HG02970 (cell line): Measurements from ENCODE around the gene MICA.
"Not testable (repeated sequence)": the region's sequence is repeated elsewhere in the genome, so short reads cannot be mapped to it uniquely, and the experiment has no call there.

Experiments
- ATAC-seq: cut with Tn5 transposase; IDR thresholded peaks from one replicate; pipeline ENCODE4 v1.9.1; 2021; ENCODE audit warnings: mild to moderate bottlenecking, moderate library complexity, moderate number of reproducible peaks; ENCODE audit not compliant: unreplicated experiment, low FRiP score

MICA gene

DNA sequence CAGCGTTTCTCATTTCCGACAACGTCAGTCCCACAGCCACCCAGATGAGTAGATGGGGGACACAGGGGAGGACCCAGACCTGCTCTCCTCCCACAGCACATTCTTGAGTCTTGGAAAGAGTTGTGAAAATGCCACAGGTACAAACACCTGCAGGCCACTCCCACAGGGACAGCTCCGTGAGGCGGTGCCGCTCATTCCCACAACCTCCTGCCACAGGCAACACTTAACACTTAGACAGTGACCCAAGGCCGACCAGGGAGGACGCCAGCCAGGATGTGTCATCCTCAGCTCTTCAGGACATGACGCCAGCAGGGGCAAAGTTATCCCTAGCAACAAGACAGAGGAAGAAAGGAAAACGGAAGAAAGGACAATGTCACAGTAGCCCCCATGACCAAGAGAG lies 23.5 kb upstream of the MICA start:
- no peak for ATAC-seq

DNA sequence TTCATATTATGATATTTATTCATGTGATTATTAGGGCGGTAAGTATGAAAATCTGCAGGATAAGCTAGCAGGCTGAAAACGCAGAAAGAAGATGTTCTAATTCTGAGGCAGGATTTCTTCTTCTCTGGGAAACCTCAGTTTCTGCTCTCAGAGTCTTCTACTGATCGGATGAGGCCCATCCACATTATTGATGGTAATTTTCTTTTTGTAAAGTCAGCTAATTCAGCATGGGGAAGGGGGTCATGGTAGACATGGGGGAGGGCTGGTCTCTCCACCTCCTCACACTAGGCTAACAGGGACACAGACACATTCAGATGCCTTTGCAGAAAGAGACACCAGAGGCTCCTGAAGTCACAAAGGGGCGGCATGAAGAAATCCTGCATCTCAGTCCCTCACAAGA lies 21.7 kb upstream of the MICA start:
- ATAC-seq = no peak

DNA sequence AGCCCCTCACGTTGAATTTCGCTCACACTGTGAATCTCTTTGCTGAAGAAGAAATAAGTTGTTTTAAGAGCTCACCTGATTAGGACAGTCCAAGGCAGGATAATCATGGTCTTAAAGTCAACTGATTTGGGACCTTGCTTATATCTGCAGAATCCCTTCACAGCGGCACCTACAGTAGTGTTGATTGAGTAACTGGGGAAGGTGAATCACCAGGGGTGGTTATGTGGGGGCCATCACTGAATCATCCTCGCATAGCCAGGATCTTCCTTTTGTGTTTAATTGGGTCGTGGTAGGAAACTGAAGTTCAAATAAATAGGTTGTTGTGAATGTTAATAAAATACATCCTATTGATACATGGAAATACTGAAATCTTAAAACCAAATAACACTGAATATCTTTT lies 20.2 kb upstream of the MICA start:
- no peak for ATAC-seq

DNA sequence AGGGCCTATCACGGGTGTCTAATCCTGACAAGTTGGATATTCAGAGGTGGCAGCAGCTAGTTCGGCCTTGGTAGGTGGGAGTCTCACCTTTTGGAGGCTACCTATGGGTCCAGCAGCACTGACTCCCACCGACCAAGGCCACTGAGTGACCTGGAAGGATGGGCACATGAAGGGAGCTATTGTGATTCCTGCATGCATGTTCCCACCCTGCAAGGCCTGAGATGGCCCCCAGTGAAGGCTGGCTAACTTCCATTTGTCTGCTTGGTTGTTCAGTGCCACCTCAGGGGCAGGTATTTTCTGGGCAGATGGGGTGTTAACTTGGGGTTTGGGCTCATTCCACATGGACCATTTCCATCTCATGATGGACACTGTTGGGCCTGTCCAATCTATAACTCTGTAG lies 18.4 kb upstream of the MICA start:
- no peak for ATAC-seq

DNA sequence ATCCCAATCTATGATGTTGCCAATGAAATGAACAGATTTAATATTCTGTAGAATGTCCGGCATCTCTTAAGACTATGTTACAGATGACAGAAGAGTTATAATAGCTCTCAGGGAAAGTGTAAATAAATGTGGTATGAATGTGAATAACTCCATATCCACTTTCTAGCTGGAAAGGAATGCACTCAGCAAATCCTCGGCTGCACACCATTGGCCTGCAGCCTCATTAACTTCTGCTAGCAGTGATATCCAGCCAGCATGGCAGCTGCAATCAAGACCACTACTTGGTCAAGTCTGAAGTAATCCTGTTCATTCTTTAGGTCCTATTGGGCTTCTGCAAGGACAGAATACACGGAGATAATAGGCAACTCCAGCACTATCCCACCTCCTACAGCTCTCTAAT lies 17.3 kb upstream of the MICA start:
- ATAC-seq = no peak

DNA sequence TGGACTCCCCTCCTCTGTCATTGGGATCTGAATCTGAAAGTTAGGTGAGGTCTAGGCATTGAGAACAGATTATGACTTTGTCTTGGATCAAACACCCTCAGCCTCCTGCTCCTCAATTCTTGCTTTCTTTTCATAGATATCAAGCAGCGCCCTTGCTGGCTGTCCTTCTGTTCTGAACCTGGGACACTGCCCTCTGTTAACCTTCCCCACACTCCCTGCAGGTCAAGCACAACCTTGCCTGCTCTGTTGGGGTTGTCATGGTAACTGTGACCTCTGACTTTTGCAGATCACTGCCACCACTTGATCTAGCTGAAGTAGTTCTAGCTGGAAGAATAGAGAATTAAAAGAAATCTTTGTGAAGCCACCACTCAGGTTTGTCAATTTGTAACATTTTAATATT lies 16.4 kb upstream of the MICA start:
- no peak for ATAC-seq

DNA sequence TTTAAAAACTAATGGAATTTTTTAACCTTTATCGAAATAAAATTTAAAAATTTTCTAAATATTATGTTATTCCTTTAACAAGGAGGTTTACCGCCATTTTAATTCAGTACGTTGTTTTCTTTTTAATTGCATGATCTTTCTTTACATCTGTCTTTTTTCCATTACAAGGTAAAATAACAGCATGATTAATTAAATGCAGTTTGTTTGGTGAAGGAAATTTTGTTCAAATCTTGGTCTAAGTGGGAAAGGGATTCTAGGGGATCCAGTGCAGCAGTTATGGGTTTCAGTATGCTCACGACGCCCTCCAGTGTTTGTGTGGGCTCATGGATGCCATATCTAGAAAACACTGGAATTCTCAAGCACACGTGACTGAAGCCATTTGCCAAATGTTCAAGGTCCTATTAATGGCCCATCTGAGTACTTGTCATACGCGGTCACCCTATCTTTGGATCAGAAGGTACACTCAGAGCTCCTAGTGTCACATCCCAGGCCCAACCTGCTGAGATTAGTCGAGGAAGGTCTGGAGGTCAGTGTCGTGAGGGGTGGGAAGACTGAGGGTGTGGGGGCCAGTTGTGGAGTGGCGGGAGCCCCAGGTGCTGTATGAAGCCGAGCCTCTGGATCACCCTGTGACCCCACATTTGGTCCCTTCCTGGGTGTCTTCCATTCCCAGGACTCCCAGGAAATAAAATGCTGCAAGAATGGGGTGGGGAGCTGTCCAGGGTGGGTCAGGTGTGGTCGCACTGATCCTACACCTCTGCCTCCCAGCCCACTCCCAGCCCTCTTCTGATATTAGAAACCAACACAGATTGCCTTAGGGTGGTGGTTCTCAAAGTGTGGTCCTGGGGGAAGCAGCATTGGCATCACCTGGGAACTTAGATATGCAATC lies 14.2 kb upstream of the MICA start:
- not testable (repeated sequence) for ATAC-seq

DNA sequence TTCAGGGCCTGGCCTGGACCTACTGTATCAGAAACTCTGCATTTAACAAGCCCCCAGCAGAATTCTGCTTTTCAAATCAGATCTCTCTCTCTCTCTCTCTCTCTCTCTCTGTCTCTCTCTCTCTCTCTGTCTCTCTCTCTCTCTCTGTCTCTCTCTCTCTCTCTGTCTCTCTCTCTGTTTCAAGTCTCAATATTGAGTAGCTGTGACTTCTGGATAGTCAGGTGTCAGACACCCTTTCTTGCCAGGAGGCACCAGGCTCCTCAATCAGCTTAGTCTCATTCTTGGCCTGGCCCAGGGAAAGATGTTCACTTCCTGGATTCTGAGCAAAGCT lies 13.6 kb upstream of the MICA start:
- not testable (repeated sequence) for ATAC-seq

DNA sequence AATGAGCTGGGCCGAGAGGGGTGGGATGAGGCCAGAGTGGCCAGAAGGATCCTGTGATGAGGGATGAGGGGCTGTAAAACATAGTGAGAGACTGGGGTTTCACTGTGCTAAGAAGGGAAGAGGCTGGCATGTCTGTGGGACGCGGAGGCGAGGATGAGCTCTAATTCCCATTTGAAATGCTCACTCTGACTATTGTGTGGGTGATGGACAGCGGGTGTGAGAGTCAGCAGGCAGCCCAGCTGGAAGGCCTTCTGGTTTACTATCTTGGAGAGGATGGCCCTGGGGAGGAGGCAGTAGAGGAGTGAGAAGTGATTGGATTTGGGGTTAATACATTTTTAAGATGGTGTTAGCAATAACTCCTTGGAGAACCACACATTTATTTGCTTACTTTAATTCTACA lies 9.5 kb upstream of the MICA start:
- ATAC-seq = no peak

DNA sequence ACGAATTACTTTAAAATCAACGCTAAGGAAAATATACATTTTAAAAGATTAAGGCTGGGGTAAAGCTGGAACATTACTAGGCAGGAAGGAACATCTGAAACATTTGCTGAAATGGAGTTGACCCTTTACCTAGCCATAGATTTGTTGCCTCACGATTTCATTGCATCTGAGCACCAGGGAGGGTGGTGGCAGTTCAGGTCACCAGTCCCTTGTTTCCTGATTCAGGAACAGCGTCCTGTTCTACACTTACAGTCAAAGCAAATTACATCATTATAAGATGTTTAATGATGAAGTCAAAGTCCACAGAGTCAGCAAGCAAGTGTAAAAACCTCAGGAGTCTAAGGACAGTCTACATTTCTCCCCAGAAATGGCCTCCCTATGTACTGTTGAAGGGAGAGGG lies 9.0 kb upstream of the MICA start:
- no peak for ATAC-seq

DNA sequence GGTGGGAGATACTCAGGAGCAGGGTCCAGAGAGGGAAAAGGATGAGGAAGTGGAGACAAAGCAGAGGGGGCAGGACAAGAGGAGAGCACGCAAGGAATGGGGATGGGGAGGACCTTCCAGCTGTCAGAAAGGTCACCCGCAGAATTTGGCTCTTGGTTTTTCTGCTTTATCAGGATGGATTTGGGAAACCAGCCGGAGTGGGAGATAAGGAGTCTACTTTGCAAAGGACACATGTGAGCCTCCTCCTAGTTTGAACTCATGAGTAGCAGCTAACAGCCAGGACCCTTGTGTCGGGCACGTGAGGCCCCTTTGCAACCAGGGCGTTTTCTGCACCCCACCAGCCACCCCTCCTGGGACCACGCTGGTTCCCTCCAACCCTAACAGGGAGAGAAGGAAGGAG lies 7.6 kb upstream of the MICA start:
- ATAC-seq = no peak

DNA sequence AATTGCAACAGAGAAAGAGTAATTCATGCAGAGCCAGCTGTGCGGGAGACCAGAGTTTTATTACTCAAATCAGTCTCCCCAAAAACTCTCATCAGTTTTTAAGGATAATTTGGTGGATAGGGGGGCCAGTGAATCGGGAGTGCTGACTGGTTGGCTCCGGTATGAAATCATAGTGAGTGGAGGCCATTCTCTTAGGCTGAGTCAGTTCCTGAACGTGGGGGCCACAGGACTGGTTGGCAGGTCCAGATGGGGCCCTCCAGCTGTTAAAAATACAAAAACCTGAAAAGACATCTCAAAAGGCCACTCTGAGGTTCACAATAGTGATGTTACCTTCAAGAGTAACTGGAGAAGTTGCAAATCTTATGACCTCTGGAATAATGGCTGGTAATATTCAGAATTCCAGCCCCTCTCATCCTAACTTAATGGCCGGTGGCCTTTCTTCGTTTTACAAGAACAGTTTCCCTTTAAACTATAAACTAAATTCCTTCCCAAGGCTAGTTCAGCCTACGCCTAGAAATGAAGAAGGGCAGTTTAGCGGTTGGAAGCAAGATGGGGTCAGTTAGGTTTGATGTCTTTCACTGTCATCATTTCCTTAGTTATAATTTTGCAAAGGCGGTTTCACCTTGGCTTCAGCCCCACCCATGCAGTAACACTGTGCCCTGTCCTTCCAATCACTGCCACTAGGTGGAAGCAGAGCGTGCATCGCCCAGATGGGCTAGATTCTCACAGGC lies 6.8 kb upstream of the MICA start:
- ATAC-seq = no peak

DNA sequence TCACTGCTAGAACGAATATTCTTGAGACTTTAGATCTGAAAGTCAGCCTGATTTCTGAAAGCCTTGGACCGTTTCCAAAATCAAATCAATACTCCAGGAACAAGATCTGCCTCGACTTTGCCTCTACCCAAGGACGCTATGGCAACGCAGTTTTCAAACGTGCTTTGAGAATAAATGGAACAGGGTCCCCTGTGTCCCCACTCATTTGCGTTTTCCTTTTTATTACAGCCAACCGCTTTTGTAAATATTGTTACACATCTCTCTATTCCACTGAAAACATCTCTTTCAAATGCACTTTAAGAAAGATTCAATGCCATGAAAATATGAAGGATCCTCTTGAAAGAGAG lies 6.3 kb upstream of the MICA start:
- ATAC-seq = not testable (repeated sequence)

DNA sequence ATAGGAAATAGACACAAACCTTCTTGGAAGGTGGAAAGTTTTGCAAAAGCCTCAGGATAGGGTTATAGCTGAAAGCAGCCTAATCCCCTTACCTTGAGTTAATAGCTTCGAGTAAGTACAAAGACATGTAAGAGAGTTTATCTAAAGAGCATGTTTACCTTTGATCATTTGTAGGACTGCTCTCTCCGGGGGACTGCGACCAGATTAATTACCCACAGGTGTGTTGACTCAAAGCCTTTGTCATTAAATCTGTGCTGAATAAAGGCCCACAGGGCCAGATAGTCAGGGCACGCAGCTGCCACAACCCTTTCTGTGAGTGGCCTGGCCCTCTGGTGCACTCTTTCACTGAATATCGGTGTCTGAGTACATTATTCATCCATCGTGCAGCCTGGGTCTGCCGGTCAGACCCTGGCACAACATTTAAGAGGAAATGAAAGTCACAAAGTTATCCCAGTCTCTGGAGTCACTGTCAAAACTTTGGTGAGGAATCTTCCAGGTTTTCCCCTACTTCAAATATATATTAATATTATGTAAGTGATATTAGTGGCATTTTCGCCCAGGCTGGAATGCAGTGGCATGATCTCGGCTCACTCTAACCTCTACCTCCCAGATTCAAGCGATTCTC lies 5.4 kb upstream of the MICA start:
- no peak for ATAC-seq

DNA sequence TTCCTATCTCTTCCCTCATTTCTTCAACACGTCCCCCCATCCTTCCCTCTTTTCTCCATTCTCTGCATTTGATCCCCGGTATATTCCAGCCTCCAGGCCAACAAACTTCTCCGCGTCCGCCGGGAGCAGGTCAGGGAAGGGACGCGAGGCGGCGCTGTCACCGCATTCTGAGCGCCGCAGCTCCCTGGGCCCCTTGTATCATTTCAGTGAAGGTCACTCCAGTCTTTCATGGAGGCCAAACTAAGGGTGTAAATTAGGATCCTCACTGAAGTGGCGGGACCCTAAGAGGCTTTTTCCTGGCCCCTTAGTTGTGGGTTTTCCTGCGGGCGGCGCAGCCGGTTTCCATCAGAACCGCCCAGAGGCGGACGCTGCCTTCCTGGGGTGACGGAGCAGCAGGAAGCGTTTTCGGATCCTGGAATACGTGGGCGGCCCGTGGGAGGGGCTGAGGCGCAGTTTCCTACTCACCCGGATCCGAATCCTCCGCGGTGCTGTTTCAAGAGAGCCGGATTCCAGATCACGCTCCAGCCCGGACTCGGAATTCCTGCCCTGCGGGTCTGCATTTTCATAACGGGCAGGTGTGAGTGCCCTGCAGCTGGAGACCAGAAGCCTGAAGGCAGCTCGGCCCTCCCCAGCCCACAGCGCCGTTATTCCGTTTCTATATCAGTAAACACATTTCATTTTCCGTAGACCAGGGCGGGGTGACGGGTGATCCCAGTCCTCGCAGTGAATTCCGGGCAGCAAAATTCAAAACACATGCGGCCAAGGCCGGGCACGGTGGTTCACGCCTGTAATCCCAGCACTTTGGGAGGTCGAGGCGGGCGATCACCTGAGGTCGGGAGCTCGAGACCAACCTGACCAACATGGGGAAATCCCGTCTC lies 3.6 kb upstream of the MICA start:
- peak; percentile 43 for ATAC-seq

DNA sequence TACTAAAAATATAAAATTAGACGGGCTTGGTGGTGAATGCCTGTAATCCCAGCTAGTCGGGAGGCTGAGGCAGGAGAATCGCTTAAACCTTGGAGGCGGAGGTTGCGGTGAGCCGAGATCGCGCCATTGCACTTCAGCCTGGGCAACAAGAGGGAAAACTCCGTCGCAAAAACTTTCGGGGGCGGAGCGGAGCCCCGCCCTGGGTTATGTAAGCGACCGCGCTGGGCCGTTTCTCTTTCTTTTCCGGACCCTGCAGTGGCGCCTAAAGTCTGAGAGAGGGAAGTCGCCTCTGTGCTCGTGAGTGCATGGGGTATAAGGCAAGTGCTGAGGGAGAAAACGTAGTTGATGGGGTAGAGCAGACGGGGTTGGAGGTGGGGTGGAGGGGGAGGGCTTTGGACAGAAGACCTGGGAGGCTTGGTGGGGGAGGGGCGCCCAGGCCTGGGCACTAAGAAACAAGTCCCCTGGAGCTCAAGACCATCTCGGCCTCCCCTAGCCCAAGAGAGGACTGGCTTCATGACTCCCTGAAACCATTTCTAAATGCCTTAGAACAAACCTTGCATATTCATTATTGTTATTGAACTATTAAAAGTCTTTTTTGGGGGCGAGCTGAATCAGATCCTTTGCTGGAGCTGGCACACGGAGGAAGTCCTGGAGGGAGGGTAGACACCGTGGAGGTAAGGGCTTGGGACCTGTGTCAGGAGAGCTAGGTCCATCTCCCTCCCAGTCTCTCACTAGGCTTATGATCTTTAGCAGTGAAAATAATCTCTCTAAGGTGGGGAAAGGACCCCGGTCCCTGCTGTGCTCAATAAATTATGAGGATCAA lies 2.7 kb upstream of the MICA start:
- ATAC-seq = no peak

DNA sequence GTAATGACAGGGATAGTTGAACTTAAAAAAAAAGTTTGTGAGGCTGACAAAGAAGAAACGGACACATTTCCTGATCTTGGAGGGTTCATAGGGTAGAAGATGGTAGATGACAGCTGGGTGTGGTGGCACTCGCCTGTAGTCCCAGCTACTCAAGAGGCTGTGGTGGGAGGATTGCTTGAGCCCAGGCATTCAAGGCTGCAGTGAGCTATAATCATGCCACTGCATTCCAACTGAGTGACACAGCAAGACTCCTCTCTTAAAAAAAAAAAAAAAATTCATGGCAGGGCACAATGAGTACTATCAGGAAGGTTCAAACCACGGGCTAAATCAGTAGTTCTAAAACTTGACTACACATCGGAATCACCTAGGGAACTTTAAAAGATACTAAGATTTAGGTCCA lies 2.0 kb upstream of the MICA start:
- no peak for ATAC-seq

DNA sequence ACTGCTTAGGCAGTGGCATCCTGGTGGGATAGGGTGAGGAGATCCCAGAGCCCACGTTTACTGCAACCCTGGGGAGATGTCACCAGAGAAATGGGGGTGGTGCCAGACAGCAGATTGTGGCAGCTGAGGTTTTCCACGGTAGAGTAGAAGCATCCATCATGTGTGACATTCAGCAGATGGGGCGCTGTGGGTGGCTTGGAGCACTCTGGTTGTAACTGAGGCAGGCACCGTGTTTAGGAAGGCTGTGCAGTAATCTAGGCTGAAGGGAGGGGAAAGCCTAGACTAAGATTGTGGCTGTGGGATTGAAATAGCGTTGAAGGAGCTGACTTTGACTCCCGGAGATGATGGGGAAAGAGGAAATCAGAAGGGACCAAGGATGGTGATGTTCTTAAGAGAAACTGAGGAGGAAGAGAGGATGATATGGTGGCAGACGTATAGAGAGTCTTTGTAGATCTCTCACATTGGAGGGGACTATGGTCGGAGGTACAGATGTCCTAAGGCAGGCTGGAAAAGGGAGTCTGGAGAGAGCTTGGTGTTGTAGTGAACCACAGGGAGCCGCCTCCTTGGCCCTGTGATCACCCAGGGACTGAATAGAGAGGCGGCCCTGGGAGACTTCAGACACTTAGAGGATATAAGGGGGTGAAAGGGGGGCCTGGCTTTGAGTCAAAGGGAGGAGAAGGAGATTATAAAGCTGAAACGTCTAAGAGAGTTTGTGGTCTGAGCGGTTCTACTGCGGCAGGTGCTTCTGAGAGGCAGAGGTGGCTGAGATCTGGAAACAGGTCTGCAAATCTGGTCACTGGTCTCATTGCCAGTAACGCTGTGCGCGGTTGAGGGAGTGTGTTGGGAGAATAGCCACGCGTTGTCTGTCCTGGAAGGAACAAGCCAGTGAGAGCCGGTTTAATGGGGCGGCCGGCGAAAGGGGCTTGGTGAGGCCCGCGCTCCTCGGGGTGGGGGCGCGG lies 792 bp upstream of the MICA start:
- ATAC-seq = no peak

DNA sequence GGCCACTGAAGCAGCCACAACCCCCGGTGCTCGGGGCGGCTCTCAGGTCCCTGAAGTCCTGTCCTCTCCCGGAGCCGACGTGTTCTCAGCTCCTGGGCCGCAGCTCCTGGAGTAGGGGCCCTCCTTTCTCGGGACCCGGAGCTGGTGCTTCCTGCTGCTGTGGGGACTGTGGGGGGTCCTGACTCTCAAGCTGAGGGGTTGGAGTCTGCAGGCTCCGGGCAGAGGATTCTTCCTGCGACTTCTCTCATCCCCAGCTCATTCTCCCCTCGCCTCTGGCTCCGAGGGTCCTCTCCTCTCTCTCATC lies 618 bp downstream of the MICA start:
- not testable (repeated sequence) for ATAC-seq
